GM21619 (cell line): ENCODE data around the gene TP53I11.

ENCODE experiments used
- ATAC-seq: cut with Tn5 transposase; IDR thresholded peaks from one replicate; pipeline ENCODE4 v1.9.1; 2021; ENCODE audit not compliant: unreplicated experiment

TP53I11 gene

GRCh38 chr11:44887636-44888035, 63.0 kb downstream of the TP53I11 start:
- ATAC-seq: no peak

GRCh38 chr11:44886790-44887140, 63.9 kb downstream of the TP53I11 start:
- ATAC-seq: no peak

GRCh38 chr11:44885919-44886789, 64.5 kb downstream of the TP53I11 start:
- ATAC-seq: no peak

- ATAC-seq: no peak
Measured at GRCh38 chr11:44885065-44885810, 65.4 kb downstream of the TP53I11 start.

GRCh38 chr11:44884056-44884455, 66.6 kb downstream of the TP53I11 start:
- no peak for ATAC-seq

GRCh38 chr11:44883277-44883676, 67.4 kb downstream of the TP53I11 start:
- no peak for ATAC-seq
